GM18870 (cell line): ENCODE data around the gene OPCML.

Experiments
- ATAC-seq: cut with Tn5 transposase; IDR thresholded peaks from one replicate; pipeline ENCODE4 v1.9.1; 2021; ENCODE audit warnings: moderate library complexity; ENCODE audit not compliant: unreplicated experiment

The OPCML gene

DNA sequence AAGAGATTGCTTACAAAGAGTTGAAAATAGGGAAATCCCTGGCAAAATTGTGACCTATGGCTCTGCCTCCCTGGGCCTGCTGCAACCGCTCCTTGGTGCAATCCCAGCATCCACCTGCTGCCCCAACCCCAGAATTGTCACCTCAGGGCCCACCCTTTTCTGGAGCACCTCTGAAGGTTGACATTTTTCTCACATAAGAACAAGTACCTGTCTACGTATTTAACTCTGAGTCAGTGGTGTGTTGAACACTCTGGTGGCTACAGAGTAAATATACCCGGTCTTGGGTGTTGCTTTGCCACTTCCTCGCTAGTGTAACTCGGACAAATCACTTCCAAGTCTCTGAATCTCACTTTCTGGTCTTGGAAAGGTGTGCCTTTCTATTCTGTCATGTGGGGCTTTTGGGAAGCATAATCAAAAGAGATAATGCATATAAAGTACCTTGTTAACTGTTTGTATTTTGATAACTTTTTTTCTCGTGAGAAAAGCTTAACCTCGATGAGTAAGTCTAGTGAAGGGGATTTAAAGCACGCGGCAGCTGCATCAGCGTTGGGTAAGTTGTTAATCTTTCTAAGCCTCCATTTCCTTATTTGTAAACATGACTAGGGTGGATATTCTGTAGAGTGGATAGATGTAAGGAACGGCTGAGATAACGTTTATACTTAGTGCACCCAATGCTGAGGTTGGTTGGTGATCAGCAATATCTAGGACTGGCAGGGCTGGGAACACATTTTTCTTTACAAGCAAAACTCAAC lies 881.2 kb downstream of the OPCML start:
- ATAC-seq: no peak

DNA sequence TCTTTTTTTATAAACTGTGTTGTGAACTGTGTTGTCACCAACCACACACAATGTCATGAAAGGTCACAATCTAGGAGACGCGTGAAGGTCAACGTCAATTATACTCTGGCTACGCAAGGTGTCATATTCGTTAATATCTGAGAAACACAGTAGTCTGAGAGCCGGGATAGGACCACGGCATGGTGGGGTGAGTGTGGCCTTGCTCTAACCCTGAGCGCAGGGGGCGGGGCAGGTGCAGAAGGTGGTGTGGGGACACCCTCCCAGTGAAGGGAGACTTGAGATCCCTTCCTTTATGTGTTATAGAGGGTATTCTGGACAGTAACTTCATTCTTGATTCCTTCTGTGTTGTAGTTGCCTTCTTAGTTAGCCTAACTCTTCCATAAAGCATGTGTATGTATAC lies 883.0 kb downstream of the OPCML start:
- no peak for ATAC-seq

DNA sequence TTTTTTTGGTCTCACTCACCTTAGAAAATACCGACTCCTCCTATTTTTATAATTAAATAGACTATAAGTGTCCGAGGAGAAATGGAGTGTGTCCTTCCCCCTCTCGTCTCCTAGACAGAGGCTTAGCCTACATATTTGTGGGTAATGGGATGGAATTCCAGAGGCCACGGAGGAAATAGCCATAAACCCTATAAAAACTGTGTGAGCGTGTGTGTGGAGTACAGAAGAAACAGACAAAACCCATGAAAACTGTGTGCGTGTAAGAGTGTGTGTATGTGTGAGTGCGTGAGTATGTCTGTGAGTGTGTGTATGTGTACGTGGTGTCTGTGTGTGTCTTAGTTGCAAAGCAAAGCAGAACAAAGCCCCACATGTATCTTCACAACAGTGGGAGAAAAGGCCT lies 883.5 kb downstream of the OPCML start:
- ATAC-seq: no peak

DNA sequence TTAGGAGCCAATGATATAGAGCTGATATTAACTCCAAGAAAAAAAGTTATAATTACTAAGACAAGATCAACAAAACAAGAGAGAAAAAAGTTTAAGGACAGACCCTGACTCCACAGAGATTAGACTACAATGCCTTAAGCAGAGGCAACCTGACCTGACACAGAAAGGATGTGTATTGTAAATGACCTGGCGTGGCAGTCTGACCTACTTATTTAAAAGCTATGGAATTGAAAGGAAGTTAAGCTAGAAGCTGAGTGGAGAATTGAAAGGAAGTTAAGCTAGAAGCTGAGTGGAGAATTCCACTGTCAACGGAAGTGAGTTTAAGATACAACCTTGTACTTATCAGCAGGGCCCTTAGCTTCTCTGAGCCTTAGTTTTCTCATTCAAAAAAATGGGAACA lies 885.4 kb downstream of the OPCML start:
- no peak for ATAC-seq

DNA sequence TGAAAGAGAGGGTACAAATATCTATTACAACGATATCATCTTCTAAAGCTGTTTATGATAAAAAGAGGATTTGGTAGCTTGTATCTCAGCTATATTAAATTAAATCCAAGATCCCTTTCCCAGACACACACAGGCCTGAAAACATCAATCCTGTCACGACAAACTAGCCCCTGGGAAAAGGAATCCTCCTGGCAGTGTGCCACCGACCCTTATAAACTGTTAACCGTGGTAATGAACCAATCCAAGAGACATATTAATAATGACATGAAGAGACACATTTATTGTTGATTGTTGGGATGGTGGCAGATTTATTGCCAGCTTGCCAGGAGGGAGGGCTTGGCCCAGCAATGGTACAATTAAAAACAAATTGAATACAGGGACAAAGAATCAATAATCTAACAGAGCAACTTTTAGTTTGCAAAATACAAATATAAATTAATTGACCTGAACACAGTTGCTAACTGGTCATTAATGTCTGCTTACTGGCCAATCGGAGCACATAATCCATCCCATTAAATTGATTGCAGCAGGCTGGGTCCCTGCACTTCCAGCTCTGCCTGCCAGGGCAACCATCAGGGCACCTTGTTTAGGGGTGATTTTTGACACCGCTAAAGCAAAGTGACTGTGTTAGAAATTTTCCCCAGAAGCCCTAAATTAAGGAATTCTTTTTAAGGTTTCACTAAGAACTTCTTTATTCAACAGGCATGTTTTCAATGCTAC lies 887.6 kb downstream of the OPCML start:
- no peak for ATAC-seq

DNA sequence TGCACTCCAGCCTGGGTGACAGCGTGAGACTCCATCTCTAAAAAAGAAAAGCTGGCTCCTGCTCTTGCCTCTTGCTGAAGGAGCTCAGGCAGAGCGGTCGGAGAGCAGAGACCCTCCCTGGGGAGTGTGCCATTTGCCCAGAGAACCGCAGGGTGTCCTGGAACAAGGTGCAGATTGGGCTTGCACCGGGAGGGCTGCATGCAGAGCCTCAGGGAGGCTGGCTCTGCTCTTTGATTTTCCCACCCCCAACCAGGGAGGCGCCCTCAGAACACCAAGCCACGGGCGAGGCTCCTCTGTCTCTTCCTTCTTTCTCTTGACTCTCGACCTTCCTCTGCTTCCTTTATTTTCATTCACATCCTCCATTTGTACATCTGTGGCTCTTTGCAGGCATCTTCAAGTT lies 889.1 kb downstream of the OPCML start:
- no peak for ATAC-seq

DNA sequence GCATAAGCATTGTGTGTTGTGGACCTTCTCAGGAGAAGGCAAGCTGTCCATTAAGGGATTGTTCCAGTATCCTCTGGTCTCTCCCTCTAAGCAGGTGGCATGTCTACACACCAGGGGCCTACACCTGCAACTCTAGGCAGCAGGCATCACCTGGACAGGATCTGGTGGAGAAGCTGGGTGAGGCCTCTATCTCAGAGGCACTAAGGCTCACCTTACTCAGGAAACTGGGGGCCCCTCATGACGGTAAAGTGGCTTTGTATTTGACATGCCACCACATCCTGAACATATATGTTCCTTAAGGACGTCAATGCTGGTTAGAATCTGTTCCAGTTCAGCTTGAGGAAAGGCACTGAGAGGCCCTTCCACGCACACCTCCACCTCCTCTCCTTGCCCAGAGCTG lies 891.3 kb downstream of the OPCML start:
- ATAC-seq: no peak

DNA sequence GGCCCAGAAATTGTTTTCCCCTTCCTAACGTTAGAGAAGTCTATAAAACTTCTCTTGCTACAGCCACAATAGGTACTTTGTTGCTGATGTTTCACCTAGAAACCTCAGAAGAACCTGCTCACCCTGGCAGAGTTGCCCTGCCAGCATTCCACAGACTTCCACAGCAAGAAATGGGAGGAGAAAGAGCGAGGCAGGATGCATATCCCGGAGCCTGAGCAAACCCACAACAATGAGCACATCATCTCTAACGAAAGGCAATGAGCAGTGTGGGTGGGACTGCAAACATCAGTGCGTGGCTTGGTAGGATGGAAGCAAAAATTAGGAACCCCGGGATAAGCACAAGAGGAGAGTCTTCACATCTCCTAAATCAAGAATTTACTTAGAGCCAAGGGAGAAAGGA lies 892.3 kb downstream of the OPCML start:
- no peak for ATAC-seq

DNA sequence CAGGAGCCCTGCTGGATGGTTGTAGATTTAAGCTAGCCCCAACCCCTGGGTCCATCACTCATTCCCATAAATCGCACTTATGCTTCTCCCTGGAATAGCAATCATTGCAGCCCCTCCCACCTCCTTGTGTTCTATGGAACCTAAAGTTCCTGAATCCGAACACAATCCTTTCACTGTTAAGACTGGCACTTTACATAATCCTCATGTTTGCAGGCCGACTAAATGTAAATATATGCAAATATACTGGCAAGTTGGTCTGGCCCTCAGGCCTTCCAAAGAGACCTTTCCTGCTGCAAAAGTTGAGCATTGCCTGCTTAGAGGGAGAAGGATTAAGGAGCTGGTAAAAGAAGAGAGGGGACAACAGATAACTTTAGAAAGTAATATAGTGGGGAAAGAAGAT lies 892.9 kb downstream of the OPCML start:
- ATAC-seq: no peak

DNA sequence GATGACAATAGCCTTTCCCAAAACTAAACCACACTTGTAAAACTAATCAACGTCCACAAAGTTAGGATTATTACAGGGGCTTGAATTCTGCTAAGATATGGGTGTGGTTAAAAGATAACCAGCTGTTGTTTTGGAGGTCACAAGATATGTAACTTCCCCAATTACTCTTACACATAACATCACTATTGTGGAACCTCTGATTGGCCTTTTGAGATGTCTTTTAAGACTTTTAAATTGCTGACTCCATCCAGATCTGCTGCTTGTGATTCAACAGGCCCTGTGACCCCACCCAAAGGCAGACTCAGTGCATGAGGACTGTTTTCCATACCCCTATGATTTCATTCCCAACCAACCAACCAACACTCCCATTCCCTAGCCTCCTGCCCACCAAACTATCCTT lies 893.9 kb downstream of the OPCML start:
- ATAC-seq: no peak

DNA sequence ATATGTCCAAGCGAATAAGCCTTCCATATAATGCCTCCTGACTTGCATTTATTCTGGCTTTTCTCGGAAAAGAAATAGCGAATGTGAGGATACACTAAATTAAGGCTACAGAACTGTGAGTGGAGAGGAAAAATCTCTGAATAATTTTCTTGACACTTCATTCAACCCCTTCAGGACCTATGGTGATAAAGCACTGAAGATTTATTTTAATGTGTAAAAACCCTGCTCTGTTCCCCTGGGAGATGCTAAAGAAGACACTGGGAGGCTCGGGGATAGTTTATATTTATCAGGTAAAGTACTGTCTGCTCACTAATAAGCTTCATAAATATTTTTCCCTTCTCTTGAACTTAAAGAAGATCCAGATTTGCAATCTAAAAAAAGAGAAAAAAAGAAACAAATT lies 895.8 kb downstream of the OPCML start:
- ATAC-seq: no peak

DNA sequence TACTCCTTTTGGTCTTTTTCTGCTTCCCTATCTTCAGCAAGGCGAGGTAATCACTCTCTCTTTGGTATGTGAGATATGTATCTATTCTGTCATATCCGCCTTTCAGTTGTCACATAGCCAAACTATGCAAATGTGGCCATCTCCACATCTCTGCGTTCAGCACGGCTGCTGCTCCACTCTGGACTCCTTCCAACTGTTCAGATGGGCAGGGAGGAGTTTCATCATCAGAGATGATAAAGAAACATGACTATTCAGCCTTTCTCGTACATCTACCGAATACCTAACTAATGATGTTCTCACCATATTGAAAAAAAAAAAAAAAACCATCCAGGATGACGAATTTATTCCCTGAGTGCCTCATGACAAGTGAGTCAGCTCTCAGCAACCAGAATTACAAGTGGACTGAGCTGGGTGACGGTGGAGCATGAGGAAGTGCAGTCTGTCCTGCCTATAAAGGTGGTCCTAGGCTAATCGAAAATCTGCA lies 899.6 kb downstream of the OPCML start:
- ATAC-seq: no peak

DNA sequence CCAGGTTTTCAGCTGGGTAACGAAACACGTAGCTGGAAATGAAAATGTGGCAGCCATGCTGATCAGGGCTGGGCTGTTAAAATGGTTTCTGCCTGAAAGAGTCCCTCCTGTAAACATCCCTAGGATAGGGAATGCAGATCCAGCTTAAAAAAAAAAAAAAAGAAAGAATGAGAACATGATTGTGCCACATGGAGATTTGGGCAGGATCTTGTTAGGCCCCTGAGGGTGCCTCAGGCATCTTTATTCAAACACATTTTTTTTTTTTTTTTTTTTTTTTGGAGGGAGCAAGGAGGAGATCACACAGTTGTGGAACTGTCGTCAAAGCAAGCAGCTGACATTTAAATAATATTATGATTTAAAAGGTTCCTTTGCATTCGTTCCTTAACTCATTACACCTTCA lies 900.3 kb downstream of the OPCML start:
- no peak for ATAC-seq

DNA sequence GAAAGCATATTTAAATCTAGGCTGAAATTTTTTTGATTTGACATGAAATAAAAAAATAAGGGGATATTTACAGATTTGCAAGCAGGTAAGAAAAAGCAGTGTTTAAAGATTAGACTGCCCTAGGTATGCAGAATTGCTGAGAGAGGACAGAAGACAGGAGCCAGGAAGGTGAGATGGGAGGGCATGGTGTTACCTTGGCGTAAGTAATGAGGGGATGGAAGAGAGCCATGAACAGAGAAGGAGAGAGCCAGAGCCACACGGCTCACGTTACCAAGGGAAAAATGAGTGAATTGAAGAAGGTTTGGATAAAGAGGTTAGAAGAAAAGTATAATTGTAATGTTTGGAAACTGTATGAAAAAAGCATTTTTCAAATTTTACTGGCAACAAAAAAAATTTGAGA lies 904.3 kb downstream of the OPCML start:
- ATAC-seq: no peak

DNA sequence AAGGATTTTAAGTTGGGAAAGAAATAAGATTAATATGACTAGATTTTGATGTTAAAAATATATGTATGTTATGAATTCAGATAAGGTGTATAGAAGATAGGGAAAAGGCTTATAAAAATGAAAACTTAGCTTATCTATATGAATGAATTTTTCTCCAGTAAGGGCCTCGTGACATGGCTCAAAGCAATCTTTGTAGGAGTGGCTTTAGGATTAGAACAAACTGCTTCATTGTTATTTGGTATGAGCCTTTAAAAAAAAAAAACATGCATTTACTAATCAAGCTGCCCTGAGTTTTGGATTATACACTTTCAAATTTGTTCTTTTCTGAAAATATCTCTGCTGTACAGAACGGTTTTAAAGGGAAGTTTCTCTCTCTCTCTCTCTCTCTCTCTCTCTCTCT lies 905.9 kb downstream of the OPCML start:
- no peak for ATAC-seq

DNA sequence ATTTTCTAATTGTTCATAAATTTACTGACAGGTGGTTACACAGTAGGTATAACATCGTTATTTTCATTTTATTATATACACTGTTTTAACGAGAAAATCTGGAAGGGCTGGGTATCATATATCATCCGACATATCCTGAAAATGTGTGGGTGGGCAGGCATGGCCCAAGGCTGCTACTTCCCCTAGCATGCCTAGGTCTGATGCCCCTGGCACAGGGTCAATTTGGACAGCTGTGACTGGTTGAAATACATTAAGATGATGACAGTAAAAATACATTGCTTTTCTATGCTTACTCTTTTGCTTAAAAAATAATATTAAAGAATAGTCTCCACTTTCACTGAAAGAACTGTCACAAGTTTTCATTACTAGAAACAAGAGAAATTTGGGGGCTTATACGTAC lies 908.8 kb downstream of the OPCML start:
- no peak for ATAC-seq

DNA sequence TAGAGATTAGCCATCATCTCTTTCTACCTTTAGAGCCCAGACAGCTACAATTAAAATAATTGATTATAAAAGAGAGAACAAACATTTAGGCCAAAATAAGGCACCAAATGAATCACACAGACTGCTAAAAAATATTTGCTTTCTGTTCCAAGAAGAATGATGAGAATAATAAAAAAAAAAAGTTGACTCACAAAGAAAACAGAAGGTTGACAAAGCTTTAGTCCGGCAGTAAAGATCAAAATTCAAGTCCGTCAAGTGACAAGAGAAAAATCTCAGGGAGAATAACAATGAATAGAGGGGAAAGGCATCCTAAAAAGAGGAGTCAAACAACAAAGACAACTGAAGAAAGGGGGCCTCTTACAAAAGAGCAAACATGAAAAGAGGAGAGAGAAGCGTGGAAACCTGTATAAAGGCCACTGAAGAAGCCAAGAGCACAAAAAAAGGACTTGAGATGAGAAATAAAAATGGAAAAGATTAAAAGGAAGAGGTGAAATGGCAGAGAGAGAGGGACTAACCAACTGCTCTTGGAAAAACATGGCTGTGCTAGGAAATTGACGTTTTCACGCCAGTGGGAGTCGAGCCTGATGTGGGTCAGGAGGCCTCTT lies 910.2 kb downstream of the OPCML start:
- ATAC-seq: no peak

DNA sequence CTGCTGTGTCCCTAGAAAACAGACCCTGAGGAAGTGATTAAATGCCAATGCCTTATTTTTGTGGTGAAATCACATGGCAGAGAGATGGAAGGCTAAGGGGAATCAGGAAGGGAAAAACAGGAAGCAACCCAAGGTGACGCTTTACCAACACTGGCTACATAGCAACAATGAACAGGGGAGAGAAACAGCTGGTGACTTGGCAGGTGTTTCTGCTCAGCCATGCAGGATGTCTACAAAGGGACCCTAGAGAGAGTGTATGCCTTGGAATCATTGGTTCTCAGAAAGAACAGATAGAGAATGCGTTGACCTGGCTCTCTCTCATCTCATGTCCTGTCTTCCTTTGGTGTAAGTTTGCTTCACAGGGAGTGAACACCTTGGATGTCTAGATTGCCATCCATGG lies 911.9 kb downstream of the OPCML start:
- no peak for ATAC-seq

DNA sequence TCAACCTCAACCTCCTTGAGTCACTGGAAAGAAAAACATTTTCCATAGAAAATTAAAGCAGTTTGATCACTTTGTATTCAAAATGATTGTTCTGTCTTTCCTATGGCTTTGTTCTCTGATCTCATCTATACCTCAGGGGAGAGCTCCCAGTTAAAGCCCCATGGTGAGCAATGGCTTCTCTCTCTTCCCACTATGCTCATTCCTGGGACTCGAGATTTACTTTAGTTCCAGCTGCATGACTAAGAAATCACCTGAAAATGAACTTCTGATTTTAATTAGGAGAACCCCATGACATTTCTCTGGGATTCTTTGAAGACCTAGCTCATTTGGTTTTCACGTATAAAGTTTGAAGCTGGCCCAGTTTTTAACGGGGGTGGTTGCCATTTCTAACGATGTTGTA lies 921.5 kb downstream of the OPCML start:
- ATAC-seq: no peak

DNA sequence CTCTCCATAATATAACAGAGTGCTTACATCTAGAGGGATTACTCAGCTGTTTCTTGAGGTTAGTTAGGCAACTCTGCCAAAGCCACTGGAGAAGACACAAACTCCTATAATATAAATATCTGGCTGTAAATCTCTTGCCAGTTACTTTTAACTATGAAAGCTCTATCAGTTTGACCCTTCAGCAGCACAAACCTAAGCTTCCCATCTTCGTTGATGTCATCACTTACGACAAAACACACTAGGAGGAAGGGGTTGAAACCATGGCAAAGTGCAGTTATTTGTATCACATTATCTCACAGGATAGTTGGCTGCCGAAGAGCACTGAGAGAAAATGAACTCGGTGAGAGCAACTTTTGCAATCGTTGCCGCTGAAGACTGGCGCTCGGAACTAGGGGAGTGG lies 922.1 kb downstream of the OPCML start:
- no peak for ATAC-seq

DNA sequence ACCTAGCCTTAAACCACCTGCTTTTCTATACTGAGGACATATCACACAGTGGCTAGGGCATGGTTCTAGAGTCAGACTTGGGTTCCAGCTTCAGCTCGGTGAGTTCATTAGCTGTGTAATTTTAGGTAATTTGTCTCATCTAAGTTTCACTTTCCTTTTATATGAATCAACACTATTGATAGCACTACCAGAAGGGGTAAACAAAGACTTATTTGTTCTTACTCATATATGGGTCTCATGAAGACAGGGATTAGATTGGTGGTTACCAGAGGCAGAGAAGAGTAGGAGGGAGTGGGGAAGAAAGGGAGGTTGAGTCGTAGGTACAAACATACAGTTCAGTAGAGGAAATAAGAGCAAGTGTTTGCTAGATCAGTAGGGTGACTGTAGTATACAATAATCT lies 924.7 kb downstream of the OPCML start:
- no peak for ATAC-seq
